Measurements from ENCODE around the gene RET.

The RET gene

DNA sequence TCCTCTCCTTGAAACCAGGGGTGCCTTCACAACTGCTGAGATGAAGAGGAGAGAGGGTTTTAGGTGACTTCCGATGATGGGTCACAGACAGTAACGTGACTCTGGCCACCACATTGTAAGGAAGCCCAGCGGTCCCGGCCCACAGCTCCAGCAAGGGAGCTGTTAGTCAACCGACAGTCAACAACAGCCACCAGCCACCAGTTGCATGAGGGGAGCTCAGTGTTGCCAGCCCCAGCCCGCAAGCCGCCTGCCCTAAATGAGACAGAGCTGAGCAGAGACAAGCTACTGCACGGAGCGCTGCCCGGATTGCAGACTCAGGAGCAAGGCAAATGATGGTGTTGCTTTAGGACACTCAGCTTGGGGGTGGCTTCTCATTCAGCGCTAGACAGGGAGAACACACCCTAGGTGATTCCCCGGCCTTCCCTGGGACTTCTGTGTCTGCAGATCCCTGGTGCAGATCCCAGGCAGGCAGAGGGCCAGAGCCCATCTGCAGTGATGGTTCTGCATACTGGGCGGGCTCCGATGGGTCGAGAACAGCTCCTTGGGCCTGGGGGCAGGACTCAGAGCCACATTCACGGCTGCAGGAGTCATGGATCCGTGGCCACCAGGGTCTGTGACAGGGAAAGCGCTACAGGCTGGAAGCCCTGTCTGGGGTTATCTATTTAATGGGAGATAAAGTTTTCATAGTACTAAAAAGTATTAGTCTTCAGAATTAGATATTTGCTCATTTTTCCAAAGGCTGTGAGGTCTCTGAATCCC lies 14.3 kb upstream of the RET start:
- no peak for DNase-seq (ENCODE audit: low spot score)

DNA sequence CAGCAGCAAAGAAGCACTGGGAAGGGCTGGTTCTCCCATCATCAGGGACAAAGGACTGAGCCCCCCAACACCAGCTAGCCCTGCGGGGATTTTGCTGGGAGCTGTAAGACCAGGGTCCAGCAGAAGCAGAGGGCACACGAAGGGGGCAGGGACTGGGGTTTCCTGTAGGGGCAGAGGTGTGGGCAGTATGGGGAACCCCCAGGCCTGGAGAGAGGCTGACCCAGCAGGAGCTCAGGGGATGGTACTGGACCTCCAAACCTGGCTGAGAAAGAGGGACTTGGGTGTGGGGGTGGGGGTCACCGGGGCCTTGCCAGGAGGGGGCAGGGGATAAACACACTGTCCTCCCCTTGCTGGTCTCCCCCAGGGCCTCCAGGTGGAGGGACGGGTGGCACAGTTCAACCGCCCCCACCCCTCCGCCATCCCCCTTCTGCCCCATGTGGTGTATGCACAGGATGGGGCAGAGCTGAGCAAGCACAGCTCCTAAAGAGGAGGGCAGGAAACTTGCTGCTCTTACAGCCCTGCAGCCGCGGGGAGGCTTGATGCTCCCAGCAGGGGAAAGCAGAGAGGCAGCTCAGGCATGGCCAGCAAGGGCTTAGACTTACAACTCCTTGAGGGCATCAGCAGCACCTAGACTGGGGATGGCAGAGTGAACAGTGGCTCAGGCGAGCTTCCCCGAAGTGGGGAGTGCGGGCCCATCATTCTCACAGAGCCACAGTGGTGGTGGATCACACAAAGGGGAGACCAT lies 12.4 kb upstream of the RET start:
- no peak for DNase-seq (ENCODE audit: low spot score)

DNA sequence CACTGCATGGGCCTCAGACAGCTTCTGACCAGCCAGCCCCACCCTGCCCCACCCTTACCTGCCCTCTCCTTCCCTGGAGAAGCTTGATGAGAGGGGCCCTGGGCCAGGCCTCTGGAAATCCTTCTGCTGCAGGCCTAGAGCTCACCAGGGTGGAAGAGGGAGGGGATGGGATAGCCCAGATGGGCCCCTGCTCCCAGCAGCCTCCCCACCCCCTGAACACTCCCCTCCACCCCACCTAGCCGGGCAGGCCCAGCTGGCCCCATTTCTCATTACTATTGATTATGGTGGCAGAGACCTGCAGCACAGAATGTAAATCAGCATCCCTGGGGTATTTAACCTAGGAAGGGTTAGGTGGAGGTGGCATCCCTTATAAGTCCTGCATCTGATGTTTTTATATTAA lies 11.6 kb upstream of the RET start:
- no peak for DNase-seq (ENCODE audit: low spot score)

DNA sequence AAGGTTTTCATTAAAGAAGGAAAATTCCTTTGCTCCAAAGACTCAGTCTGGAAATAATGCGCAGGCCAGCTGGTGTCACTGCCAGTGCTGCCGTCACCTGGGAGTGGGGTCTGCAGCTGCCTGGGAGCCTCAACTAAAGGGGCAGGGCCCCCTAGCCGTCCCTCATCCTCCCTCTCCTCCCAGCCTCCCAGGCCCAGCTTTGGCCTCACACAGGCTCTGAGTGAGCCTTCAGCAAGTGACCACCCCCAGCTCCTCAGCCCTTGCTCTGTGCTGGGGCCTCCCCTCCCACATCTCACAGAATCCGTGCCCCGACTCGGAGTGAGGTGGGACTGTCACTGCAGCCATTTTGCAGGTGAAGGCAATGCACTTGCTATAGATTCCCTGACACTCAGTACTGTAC lies 11.1 kb upstream of the RET start:
- no peak for DNase-seq (ENCODE audit: low spot score)

DNA sequence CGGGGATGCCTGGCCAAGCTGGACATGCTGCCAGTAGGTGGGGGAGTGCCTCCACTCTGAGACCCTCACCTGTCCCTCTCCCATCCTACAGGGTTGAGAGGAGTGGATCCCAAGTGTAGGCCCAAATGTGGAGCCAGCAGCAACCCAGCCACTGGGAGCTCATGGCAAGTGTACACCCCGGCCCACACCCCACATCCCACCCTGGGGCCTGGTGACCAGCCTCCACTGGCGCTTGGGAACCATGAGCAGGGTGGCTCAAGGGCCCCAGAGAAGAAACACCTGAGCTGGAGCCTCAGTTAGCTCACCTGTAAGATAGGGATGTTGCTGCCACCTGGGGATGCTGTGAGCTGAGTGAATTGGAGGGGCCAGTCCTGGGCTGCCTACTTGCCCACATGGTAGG lies 10.4 kb upstream of the RET start:
- DNase-seq (ENCODE audit: low spot score), result no peak

DNA sequence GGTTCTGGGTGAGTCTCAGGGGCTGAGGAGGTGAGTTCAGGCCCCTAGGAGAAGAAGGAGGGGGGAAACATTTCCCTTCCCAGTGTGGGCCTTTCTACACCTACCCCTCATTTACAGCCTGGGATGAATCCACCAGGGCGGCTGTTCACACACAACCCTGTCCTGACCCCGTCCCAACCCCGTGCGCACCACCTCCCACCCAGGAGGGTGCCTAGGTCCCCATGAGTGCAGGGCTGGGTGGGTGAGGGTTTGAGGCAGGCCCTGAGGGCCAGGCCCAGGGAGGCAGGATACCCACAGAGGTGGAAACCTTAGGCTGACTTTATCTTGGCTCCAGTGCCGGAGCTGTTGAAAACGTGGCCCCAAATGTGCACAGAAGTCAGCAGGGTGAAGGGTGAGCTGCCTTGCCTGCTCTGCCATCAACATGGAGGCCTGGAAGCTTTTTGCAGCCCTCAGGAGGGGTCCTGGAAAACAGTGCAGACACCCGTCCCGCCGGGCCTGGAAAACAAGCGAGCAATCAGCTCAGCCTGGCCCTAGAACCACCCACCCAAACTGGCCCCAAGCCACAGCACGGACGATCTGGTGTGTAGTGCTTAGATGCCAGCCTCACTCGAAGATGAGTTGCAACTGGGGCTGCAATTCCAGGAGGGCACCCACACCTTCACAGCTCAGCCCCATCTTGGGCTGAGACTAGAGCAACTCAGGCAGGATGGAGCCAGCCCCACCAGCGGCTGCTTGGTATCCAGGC lies 9.3 kb upstream of the RET start:
- no peak for DNase-seq (ENCODE audit: low spot score)

DNA sequence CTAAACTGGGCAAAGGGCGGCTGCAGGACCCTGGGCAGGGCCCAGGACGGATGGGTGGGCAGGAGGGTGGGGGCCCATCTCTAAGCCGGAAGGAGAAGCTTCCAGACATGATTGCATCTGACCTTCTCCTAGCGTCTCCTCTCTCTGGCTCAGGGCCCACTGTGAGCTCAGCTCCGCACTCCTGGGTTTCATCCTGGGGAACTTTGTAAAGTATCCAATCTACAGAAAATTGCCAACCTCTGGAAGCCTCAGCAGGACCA lies 8.8 kb upstream of the RET start:
- DNase-seq (ENCODE audit: low spot score), result no peak

DNA sequence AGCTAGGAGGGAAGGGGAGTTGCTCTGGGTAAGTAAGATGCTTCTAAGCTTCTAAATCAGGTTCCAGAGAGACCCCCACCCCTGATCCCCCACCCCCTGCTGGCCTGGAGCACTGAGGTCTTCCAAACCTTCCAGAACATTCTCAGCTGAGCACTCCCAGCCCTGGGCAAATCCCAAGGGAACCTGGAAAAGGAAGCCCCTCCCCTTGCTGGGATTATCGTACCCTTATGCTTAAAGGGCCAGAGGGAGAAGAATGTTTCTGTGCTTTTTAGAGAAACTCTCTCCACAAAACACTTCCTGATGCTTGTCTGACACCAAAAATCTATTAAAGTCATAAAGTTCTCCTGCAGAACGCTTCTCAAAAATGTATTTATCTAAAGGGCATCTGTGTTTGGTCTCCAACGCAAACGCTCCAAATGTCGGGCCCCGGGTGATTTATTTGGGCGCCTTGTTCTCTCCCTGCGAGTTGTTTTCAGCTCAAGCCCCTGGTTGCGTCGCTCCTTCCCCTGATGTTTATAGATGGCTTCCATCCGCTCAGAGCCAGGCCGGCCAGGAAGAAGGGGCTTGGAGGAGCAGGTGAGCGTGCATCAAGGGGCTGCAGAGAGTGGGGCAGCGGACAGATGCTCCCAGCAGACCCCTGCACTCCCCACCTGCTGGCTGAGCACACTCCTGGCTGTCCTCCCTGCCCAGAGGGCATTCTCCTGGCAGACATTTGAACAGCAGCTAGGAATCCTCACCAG lies 8.2 kb upstream of the RET start:
- DNase-seq (ENCODE audit: low spot score), result no peak

DNA sequence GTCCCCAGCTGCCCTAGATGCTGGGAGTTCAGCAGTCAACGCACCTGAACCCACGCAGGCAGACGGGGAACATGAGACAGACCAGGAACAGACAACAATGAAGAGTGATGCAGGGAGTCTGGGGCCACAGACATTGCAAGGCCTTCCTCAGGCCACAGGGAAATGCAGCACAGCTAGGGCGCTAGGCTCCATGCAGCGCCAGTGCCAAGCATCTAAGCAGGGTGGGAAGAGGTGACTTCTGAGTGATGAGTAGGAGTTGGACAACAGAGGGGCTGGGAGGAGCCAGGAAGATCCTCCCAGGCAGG lies 7.7 kb upstream of the RET start:
- DNase-seq (ENCODE audit: low spot score), result no peak

DNA sequence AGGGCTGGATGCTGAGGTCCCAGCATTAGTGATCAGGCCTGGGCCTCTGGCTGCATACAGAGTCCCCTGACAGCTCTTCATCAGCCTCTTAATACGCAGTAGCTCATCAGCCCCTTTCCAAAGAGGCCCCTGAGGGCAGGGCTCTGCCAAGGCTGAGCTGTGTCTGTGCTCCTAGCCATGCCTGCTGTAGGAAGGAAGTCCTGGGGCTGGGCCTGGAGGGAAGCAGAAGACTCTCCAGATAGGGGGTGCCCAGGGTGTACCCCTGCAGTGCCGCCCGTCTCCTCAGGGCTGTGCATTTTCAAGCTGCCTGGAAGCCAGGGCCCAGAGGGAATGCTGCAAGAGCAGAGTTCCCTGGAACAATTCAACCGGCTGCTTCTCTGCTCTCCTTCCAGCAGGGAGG lies 7.3 kb upstream of the RET start:
- no peak for DNase-seq (ENCODE audit: low spot score)

DNA sequence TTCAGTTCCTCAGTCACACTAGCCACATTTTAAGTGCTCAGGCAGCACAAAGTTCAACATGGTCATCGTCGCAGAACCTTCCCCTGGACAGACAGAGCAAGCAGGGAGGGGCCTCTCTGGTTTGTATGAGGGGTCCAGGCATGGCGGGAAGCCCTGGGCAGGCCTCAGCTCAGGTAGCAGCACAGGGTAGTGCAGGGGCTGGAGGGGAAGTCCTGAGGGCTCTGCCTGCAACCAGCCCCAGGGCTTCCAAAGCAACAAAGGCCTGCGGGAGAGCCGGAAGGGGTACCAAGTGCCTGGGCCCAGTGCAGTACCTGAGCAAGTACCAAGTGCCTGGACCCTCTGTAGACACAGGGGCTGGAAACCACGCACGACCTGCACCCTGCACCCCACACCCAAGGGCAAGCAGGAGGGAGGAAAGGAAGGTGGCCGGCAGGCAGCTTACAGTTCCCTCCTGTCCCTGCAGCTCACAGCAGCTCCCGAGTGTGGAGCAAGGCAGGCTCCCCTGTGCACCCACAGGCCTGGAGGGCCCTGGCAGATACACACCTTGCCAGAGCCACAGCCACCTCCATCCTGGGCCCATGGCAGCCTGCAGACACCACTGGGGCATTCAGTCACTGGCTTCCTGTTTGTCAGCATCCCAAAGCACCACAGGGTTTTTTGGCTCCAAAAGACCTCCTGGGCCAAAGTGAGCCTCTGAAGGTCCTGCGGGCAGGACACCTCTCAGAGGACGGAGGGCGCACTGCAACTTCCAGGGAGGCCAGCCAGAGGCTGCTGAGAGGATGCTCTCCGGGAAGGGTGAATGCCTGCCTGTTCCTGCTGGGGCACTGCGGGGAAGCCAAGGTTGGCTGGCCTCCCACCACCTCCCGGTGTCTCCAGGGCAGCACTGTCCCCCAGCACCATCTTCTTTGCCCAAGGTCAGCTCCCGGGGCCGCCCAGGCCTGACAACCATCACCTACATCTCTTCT lies 6.5 kb upstream of the RET start:
- DNase-seq (ENCODE audit: low spot score), result no peak

DNA sequence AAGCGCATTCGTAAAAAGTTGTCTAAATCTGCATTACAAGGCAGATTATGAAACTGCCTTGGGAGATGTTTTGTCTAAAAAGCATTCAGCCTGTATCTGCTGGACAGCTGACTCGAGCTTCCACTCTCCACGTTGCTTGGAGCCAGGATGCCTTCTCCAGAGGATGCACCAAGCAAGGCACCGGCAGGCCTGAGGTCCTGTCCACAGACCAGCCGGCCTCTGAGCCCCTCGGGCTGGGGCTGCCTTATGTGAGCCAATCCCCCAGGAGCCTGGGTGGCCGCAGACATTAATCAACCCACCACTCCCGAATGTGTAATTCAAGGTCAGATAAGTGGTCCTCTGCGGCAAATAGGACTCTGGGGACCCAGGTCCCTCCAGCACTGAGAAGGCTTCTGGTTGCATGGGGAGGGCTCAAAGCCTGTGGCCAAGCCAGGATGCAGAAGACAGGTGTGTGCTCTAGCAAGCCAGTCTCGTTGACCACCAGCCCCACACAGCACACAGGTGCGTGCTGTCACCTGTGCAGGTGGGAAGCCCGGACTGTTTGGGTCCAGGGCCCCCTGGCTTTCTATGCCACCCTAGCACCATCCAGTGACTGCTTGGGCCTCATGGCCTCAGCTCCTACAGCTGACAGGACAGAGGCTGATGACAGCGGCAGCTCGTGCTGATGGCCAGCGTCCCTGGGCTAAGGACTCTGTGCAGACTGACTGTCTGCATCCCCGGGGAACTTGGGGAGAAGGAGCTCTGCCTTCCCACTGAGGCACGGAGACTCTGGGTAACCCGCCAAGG lies 4.8 kb upstream of the RET start:
- no peak for DNase-seq (ENCODE audit: low spot score)

DNA sequence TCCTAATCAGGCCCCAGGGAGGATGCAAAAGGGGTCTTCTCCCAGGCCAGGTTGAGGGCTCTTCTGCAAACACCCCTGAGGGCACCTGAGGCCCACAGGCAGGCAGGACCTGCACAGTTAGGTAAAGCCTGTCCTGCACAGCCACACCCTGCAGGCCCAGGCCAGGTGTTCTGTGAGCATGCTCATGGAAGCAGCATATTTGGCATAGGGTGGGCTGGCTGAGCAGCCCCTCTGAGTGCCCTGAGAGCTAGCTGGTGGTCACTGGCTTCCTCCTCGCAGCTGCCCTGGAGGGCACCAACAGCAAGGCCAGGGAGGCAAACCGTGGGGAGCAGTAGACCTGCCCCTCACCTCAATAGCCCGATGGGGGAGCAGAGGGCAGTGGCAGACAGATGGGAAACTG lies 3.7 kb upstream of the RET start:
- DNase-seq (ENCODE audit: low spot score), result no peak

DNA sequence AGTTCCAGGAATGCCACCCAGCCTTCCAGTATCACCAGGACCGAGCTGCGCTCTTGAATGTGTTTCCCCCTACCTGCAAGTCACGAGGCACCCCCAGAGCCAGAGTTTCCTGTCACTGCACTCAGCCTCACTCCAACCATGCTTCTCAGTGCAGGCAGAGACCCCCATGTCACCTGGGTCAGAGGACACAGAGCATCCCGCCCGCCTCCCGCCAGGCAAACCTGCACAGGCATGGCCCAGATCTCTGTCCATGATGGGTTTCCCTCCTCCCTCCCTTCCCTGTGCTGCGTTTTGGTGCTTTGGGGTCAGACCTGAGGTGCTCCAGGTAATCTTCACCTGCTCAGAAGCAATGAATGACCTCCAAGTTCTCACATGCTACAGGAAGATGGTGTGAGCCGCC lies 3.1 kb upstream of the RET start:
- no peak for DNase-seq (ENCODE audit: low spot score)

DNA sequence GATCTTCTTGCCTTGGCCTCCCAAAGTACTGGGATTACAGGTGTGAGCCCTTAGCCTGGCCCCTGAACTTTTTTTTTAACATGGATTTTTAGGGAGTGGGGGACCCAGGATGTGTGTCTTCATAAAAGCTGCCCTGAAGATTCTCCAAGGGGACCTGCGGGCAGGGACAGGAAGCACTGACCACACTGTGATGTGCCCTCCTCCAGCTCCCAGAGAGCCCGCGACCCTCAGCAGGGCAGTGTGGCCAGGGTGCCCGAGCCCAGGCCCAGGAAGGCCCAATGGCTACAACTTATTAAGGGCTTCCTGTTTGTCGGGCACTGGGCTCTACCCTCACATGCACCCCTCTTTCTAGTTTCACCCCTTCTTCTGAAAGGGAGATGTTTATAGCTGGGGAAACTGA lies 2.5 kb upstream of the RET start:
- DNase-seq (ENCODE audit: low spot score), result no peak

DNA sequence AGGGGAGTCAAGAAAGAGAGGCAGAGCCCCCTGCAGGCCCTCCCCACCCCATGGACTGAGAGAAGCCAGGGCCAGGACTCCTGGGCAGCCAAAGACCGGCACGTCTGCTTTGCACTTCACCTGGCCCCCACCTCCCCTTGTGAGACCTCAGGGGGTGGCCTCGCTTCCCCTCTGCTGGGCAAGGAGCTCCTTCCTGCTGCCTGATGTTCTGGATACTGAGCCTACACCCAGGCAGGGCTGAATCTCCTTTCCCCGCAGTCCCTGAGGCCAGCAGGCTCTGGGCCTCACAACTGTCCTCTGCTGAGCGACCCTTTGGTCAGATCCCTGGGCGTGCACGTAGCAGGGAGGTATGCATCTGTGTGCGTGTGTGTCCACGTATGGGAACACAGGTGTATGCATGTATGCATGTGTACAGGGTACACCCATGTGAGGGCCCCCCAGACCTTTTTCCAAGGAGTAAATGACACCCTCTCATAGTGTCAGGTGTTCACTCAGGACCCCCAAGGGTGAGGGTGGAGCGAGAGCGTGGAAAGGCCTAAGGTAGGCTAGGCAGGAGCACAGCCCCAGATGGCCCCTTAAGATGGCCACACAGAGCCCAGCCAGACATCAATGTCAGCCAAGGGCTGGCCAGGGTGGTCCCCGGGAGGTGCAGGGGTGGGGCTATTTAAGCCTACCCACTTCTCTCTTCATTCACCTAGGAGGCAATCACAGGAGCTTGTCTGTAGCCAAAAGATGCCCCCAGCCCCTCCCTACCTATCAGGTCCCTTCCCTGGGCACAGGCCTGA lies 1.9 kb upstream of the RET start:
- no peak for DNase-seq (ENCODE audit: low spot score)

DNA sequence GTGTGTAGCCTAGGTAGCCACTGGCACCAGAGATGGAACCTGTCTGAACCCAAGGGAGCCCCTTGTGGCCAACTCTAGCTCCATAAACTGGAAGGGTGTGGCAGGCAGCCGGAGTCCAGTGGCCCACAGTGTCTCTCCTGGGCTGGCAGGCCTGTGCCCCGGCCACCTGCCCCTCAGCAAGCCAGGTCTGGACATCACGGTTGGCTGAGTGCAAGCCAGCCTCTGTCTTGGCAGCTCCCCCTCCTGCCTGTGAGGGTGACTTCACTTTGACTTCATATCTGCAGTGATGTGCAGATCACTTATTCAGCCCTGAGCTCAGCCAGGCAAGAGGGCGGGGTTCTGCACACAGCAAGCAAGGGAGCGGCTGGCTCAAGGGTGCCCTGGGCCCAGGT lies 1.3 kb upstream of the RET start:
- no peak for DNase-seq (ENCODE audit: low spot score)

DNA sequence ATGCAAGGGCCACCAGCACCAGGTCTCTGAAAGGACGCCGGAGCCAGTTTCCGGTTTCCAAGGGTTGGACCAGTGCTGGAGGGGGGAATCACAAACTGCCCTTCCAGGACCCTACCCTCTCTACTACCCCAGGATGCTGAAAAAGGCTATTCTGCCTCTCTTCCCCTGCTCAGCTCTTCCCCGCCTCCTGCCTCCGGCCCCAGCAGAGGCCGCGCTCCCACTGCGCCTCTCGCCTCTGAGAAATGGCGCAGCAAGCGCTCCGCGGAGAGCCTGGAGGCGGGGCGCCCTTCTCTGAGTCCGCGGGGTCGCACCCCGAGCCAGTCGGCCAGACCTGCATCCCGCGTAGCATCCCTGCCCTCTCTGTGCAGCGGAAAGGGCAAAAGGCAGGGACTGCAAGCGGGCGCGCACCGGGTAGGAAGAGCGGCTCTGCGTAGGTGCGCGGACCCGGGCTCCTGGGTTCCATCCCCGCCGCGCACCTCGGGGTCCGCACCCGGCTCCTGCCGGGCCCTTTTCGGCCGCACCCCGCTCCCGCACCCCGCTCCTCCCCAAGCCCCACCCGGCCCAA lies 476 bp upstream of the RET start:
- DNase-seq (ENCODE audit: low spot score), result no peak

DNA sequence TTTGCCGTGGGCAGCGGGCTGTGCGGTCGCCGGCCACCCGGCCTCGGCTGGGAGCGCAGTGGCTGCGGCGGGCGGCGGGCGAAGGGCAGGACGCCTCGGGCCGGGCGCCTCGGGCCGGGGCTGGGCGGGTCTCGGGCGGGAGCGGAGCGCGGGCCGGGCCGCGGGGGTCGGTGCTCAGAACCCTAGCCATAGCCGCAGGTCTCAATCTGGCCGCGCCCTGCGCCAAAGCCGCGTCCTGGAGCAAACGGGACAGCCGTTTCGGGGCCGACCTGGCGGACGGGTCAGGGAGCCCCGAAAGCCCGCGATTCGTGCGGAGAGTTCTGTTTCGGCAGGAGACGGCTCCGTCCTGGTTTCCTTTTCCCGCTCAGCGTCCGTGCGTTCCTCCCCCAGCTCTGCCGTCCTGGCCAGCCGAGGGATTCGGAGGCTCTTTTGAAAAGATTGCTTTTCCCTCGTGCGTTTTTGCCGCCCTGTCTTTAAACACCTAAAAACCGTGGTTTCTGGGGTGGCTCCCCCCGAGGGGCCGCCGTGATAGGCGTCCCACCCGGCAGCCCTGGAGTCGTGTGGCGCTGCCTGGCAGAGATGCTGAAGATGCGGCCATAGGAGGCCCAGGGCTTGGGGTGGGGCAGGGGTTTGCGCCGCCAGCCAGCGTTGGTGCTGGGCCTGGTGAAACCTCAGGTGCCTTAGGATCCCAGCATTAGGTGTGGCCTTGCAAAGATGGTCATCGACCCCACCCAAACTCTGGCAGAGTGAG lies 727 bp downstream of the RET start:
- no peak for DNase-seq (ENCODE audit: low spot score)
